Testis (tissue), 2 donors: ENCODE results near the gene ALDH1A2.

Experiments
- CTCF ChIP-seq, 3 experiments: fragments of 450-650 bp in 2 of 3; fragments of 200-600 bp in 1 of 3; sonication (generic) in 1 of 3; IDR thresholded peaks; one replicate each; pipeline ENCODE4 v1.5.1; 2016 to 2019; ENCODE audit warnings: antibody characterized with exemption in 3 of 3, mild to moderate bottlenecking in 2 of 3, moderate library complexity in 1 of 3
- POLR2A ChIP-seq: fragments of 450-650 bp; IDR thresholded peaks from one replicate; pipeline ENCODE4 v1.6.1; 2017; ENCODE audit warnings: antibody characterized with exemption, mild to moderate bottlenecking, moderate library complexity

DNA sequence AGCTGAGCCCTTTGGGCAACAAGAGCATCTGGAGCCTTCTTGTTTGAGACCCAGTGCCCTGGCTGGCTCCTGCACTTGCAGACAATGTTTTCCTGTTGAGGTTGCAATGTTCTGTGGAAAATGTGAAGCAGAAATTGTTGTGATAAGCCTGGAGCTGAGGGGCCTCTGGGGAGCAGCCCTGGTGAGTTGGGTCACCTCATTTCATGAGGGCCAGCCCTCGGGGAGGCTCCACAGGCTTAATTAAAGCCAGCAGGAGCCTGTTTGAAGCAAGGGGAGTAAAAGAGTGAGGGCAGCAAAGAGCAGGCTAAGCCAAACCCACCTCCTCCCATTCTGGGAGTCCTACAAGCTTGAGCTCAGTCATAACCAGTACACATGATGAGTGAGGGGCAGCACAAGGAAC, 154.3 kb downstream of the ALDH1A2 start:
- TF ChIP-seq POLR2A (no peak), CTCF (IDR thresholded peaks at IDR 0.05) (no peak)
